Kidney capillary endothelial cell (primary cell): ENCODE results near the gene RELL1.
A peak's percentile ranks its signal among the peaks of the same experiment; 100 is the strongest.

Experiments used
- DNase-seq: peaks from one replicate; pipeline ENCODE4 v3.0.0-alpha.2; 2018; ENCODE audit warnings: low spot score

RELL1 gene, protein sequence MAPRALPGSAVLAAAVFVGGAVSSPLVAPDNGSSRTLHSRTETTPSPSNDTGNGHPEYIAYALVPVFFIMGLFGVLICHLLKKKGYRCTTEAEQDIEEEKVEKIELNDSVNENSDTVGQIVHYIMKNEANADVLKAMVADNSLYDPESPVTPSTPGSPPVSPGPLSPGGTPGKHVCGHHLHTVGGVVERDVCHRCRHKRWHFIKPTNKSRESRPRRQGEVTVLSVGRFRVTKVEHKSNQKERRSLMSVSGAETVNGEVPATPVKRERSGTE

GRCh38 chr4:37686373-37687193, at the start of gene RELL1:
Gene RELL1 (minus strand): TSS chr4:37686376. CDS start chr4:37686287, 89 bp downstream.
- peak; percentile 98 for DNase-seq

DNA sequence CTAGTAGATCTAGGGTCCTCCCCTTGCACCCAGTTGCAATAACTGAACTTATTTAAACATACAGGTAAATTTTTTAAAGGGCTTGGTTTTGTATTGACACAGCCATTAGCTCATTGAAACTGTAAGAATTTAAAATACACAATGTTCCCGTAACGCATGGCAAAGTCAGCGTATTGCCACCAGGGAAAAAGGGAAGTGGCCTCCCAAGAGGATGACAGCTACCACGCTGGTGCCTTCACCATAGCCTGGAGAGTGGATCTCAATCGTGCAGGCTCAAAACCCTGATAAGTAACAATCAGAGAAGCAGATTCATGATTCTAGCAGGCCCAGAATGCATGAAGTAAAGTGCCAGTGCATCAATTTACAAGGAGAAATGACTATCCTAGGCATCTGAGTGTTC, 49.4 kb upstream of the RELL1 start:
- no peak for DNase-seq

- no peak for DNase-seq
These were observed 48.8 kb upstream of the RELL1 start for GRCh38 chr4:37734989-37735388.

DNA sequence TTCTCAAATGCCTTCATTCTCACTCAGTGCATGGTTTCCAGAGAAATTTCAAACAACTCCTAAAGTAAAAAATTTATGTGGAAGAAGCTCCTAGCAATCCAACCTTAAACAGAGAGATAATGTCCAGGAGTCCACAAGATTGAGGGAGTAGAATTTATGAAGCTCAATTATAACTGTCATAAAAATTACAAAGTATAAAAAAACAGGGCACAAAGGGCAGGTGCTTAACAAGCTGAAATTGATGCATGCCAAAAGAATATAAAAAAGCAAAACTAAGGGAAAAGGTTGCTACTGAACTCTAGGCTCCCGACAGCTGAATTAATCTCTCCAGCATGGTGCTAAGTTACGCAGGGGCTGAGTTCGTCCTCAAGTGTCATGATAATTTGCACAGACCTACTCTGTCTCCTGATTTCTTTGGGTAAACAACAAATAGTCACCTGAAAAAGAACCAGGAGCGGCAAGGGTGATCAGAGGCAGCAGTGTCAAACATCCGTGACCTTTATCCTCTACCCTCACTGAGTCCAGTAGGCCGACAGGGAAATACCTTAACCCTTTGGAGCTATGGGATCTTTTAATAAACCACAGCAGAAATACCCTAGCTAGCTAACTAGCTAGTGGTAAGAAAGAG, 47.2 kb upstream of the RELL1 start:
- no peak for DNase-seq

DNA sequence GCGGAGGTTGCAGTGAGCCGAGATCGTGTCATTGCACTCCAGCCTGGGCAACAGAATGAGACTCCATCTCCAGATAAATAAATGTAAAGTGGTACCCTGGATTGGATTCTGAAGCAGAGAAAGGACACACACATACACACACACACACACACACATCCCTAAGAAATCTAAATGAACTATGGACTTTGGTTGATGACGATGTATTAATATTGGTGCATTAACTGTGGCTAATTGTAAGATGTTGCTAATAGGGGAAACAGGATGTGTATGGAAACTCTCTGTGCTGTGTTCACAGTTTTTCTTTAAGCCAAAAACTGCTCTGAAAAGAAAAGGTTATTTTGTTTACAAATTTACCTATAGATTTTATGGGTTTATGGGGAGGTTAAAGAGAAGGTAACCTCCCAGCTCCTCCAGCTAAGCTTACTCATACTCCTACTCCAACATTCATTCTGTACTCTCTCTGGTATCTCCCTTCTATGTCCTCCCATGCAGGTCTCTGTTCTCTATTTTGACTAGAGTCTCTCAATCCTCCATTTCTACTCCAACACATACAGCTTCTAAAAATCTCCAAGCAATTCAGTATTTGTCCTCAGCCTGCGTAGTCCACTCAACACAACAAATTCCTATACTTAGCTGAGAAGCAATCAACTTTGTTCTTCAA, 46.5 kb upstream of the RELL1 start:
- no peak for DNase-seq

DNA sequence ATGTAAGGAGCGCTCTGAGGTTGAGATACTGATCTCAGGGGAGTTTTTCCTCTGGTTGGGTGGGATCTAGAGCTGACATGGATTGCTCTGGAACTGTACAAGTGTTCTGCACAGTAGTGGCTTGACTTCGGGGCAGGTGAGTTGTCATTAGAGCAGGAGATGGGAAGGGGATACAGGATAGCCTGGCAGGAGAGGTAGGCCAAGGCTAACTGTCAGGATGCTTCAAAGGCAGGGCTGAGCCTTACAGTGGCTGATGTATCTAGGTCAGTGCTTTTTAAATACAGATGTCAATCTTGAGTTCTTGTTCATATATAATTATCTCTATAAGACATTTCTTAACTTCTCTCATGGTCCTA, 43.5 kb upstream of the RELL1 start:
- DNase-seq = no peak

DNA sequence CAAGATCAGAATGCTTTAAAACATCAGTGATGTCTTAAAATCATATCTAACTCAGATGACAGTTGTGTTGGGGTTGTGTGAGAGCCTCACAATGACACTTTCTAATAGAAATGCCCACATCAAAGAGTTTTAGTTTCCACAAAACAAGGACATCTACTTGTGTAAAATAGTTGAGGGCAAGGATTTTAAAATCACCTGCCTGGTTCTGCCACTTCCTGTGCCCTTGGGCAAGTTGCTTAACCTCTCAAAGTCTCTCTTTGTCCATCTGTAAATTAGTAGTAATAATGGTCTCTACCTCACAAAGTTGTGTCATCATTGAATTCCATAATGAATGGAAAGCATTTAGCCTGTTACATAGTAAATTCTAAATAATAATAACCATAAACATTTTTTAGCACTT, 41.9 kb upstream of the RELL1 start:
- DNase-seq = no peak

DNA sequence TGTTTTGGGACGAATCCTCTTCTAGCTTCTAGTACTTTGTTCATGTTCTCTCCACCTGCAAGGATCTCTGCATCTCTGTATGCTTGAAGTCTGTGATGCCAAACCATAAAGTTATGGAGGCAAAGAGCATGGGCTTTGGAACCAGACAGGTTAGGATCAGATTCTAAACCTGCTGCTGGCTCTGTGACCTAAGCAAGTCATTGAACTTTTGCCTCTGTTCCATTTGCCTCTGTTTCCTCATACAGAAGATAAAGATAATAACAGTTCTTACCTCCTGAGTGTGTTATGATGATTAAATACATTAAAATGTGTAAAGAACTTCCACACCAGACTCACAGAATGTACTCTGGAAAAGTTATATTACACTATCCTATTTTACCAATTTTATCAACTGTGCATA, 41.5 kb upstream of the RELL1 start:
- DNase-seq = no peak

- no peak for DNase-seq
These were observed 40.5 kb upstream of the RELL1 start for GRCh38 chr4:37726666-37727065.

GRCh38 chr4:37725718-37726117, 39.5 kb upstream of the RELL1 start:
- no peak for DNase-seq

- DNase-seq = no peak
These were observed 36.9 kb upstream of the RELL1 start for GRCh38 chr4:37723067-37723466.

DNA sequence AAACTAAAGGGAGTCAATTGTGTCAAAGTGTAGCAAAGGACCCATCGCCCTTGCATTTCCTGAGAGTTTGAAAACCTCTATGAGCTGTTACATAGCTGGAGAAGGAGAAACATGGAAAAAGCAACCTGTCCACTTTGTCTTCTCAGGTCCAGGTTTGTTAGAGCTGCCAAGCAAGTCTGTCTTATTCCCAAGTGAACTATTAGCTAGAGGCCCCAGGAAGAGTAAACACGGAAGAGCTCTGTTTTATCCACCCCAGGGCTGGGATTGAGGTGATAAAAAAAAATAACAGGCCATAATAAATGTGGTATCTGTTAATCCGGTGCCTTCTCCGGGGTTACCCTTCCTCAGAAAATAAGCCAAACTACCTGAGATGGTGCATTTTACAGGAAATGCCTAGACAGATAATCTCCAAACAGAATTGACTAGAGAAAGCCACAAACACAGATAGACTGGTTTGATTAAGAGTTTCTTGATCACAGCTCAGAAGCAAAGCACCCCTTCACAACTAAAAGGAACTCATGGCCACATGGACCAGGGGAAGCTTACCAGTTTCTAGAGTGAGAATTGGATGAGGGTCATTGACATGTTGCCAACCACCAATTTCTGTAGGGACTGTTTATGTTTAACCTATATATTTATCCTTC, 35.9 kb upstream of the RELL1 start:
- DNase-seq = no peak

DNA sequence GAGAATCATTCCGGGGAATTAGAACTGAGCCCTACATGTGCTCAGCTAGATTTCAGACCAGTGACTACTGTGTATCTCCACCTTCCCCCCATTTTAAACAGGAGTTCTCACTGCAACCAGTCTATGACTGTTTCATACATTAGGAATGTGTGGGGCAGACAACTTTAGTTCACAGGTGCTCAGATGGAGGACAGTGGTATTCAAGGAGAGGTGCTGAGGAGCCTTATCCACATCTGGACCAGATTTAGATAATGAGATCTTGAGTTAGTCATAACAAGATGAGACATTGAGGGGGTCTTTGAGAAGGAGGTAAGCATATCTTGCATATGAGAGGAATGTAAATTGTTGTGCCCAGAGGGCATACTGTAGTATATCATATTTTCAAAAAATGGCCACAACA, 32.8 kb upstream of the RELL1 start:
- no peak for DNase-seq

DNA sequence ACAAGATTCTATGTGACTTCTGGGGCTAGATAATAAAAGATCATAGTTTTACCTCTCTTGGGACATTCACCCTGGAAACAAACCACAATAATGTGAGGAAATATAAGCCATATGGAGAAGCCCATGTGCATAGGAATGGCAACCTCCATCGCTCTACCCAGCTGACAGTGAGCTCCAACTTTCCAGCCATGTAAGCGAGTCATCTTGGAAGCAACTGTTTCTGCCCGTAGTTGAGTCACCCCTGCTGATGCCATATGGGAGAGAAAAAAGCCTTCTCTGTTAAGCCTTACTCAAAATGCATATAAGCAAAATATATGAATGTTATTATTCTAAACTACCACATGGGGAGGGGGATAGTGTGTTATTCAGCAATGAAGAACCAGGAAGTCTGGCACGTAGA, 31.4 kb upstream of the RELL1 start:
- peak; percentile 51 for DNase-seq

DNA sequence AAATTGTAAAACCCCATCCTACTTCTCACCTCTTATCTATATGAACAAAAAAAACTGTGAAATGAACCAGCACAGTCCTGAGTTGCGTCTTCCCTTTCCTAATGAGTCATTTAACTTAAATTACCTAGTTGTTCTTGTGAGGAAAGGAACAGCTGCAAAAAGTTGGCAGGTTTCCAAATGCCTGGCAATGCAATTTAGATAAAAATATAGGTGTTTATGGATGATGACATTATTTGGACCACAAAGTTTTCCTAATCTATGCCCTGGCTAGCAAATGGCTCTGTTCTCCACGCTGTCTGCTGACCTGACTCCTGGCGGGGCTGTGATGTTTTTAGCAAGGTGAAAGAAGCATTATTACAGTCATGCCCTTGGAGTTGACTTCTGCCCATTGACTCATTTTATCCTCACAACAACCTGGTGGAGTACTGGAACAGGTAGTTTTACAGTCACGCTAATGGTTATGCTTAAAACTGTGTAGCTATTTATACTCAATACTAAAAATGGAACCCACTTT, 29.8 kb upstream of the RELL1 start:
- peak; percentile 63 for DNase-seq

- DNase-seq = no peak
These were observed 24.3 kb upstream of the RELL1 start for GRCh38 chr4:37710491-37710890.

- DNase-seq = no peak
These were observed 19.9 kb upstream of the RELL1 start for GRCh38 chr4:37706032-37706431.

DNA sequence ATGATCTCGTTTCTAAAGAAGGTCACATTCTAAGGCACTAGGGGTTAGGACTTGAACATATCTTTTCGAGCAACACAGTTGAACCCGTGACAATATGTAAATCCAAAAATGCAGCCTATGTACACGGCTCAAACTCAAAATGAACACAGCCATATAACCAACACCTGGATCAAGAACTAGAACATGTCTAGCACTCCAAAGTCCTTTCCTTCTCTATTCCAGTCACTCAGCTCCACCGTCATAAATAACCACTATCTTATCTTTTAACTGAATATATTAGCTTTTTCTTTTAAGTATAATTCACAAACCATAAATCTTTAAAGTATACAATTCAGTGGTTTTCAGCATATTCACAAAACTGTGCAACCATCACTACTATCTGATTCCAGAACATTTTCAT, 19.4 kb upstream of the RELL1 start:
- no peak for DNase-seq

- DNase-seq = no peak
These were observed 13.8 kb upstream of the RELL1 start for GRCh38 chr4:37699868-37700481.

GRCh38 chr4:37697566-37697965, 11.4 kb upstream of the RELL1 start:
- DNase-seq = no peak

GRCh38 chr4:37693450-37694190, 7.4 kb upstream of the RELL1 start:
- DNase-seq = no peak
